K562 (cell line): ENCODE measurements around the gene CCDC159. TPM values are rescaled to one million over a fixed set of nuclear protein-coding genes. Genes with fewer than 3 reads are reported as not detected.

Source experiments
- CAMTA2 ChIP-seq: fragments of 250-450 bp; sonication (Bioruptor Pico); conservative IDR thresholded peaks from 2 replicates; pipeline ENCODE4 v1.5.1; 2022
- EGR1 ChIP-seq: fragments of 450-650 bp; conservative IDR thresholded peaks from 2 replicates; pipeline ENCODE4 v1.6.1; 2017; ENCODE audit warnings: mild to moderate bottlenecking
- EP300 ChIP-seq: IDR thresholded peaks from 2 replicates; pipeline ENCODE4 v1.6.1; 2012; ENCODE audit warnings: low read length, improper control_type of control experiment
- FOXK1 ChIP-seq: sonication (generic); formaldehyde crosslinking; IDR thresholded peaks from 2 replicates; pipeline ENCODE4 v1.8.0; 2022; ENCODE audit warnings: missing genetic modification reagents, mild to moderate bottlenecking, borderline replicate concordance
- FOXK2 ChIP-seq, 2 experiments: fragments of 450-650 bp; IDR thresholded peaks in 1 of 2; conservative IDR thresholded peaks in 1 of 2; 2 replicates each; pipeline ENCODE4 v1.6.1; 2016; ENCODE audit warnings: low read depth in 2 of 2, mild to moderate bottlenecking in 1 of 2
- HIVEP1 ChIP-seq: fragments of 250-450 bp; sonication (Bioruptor Pico); IDR thresholded peaks from 2 replicates; pipeline ENCODE4 v1.4.0; 2020; ENCODE audit warnings: mild to moderate bottlenecking
- HNRNPUL1 ChIP-seq: fragments of 200-400 bp; formaldehyde crosslinking; IDR thresholded peaks from 2 replicates; pipeline ENCODE4 v1.6.1; 2017; ENCODE audit warnings: low read length
- KDM2B ChIP-seq: fragments of 250-450 bp; sonication (Bioruptor Pico); IDR thresholded peaks from 2 replicates; pipeline ENCODE4 v1.8.0; 2021; ENCODE audit warnings: mild to moderate bottlenecking, moderate library complexity
- MED1 ChIP-seq: sonication (generic); formaldehyde crosslinking; IDR thresholded peaks from 2 replicates; pipeline ENCODE4 v1.8.1; 2023; ENCODE audit warnings: missing genetic modification reagents, borderline replicate concordance
- MXI1 ChIP-seq: IDR thresholded peaks from 2 replicates; pipeline ENCODE4 v1.6.1; 2011; ENCODE audit warnings: low read depth, mild to moderate bottlenecking, improper control_type of control experiment, low read length
- MYC ChIP-seq, 2 experiments: fragments of 250-450 bp in 1 of 2; sonication (Bioruptor Pico) in 1 of 2; IDR thresholded peaks; 2 replicates each; pipeline versions ENCODE4 v1.5.1 to v1.6.1; 2012 to 2021; ENCODE audit warnings: low read depth in 2 of 2, borderline replicate concordance in 1 of 2, improper control_type of control experiment in 1 of 2, low read length in 1 of 2, mild to moderate bottlenecking in 1 of 2, moderate library complexity in 1 of 2
- NCOA2 ChIP-seq, 2 experiments: fragments of 450-650 bp; IDR thresholded peaks; 2 replicates each; pipeline ENCODE4 v1.6.1; 2018; ENCODE audit warnings: mild to moderate bottlenecking in 2 of 2, moderate library complexity in 1 of 2; ENCODE audit not compliant: partially characterized antibody in 2 of 2
- NR3C1 ChIP-seq: sonication (generic); formaldehyde crosslinking; IDR thresholded peaks from 2 replicates; pipeline ENCODE4 v1.8.1; 2022; ENCODE audit warnings: missing genetic modification reagents
- PTTG1 ChIP-seq: fragments of 450-650 bp; IDR thresholded peaks from 2 replicates; pipeline ENCODE4 v1.6.1; 2016; ENCODE audit warnings: low read depth, mild to moderate bottlenecking, missing genetic modification characterization, missing compliant biosample characterization
- RBM34 ChIP-seq: fragments of 200-400 bp; formaldehyde crosslinking; IDR thresholded peaks from 2 replicates; pipeline ENCODE4 v1.6.1; 2018; ENCODE audit warnings: low read length, borderline replicate concordance; ENCODE audit not compliant: insufficient read depth
- ZBTB26 ChIP-seq: fragments of 450-650 bp; formaldehyde crosslinking; IDR thresholded peaks from 2 replicates; pipeline ENCODE4 v1.4.0; 2022; ENCODE audit warnings: missing genetic modification characterization
- ZBTB5 ChIP-seq: fragments of 450-650 bp; IDR thresholded peaks from 2 replicates; pipeline ENCODE4 v1.6.1; 2017; ENCODE audit warnings: antibody characterized with exemption
- ZFP30 ChIP-seq: fragments of 250-450 bp; sonication (Bioruptor Pico); IDR thresholded peaks from 2 replicates; pipeline ENCODE4 v1.8.0; 2022; ENCODE audit warnings: moderate library complexity, mild to moderate bottlenecking, inconsistent platforms, borderline replicate concordance
- ZNF121 ChIP-seq: sonication (generic); formaldehyde crosslinking; conservative IDR thresholded peaks from 2 replicates; pipeline ENCODE4 v1.8.0; 2022; ENCODE audit warnings: missing genetic modification reagents
- ZNF316 ChIP-seq: fragments of 450-650 bp; IDR thresholded peaks from 2 replicates; pipeline ENCODE4 v1.6.1; 2016
- ZNF584 ChIP-seq: fragments of 200-800 bp; sonication (Bioruptor generic); IDR thresholded peaks from 2 replicates; pipeline ENCODE4 v1.6.1; 2016; ENCODE audit warnings: low read depth, mild to moderate bottlenecking, missing genetic modification characterization, missing compliant biosample characterization
- ZNF586 ChIP-seq: fragments of 450-650 bp; formaldehyde crosslinking; conservative IDR thresholded peaks from 2 replicates; pipeline ENCODE4 v1.4.0; 2020; ENCODE audit warnings: mild to moderate bottlenecking, moderate library complexity
- polyA plus RNA-seq, 8 experiments: library from polyadenylated mRNA; depleted of rRNA in 4 of 8; stranded (reverse) in 5 of 8; unstranded in 3 of 8; fragments of >200 nt; fragmentation: Nextera tagmentation in 2 of 8; fragmentation: Illumina TruSeq in 1 of 8; extraction: Ambion mirVana in 2 of 8; extraction: Trizol in 1 of 8; gene quantifications; 2 replicates each; pipeline versions ENCODE4 v1.2.1 to v1.2.3, GENCODE V29; 2011 to 2014; ENCODE audit warnings: inconsistent platforms in 1 of 8, missing spikeins in 1 of 8
- total RNA-seq, 7 experiments: library from RNA; depleted of rRNA in 6 of 7; stranded (reverse); fragments of >200 nt in 6 of 7; fragmentation: Illumina TruSeq in 2 of 7; extraction: Trizol in 2 of 7; gene quantifications; 2 replicates each; pipeline versions ENCODE4 v1.2.1 to v1.2.3, GENCODE V29; 2011 to 2021; ENCODE audit warnings: low replicate concordance in 1 of 7
- TF ChIP-seq, protein P1 (sequence below): fragments of 200-800 bp; sonication (Bioruptor generic); IDR thresholded peaks from 2 replicates; pipeline ENCODE4 v1.6.1; 2017; ENCODE audit warnings: missing genetic modification characterization, missing compliant biosample characterization
- TF ChIP-seq, protein P2 (sequence below): fragments of 250-450 bp; sonication (Bioruptor Pico); IDR thresholded peaks from 2 replicates; pipeline ENCODE4 v1.8.0; 2022; ENCODE audit warnings: moderate library complexity, mild to moderate bottlenecking, inconsistent platforms

Gene CCDC159
- total and polyA plus RNA-seq, 9 of the 15 experiments (the other 6 are each of a cell fraction or from before 2014, with no cell fraction given) = 0.68 to 10.1 (median 4.7) TPM

- TF ChIP-seq MXI1 = no peak
- peak; percentile 72; the same call in 1 of the 2 replicates for TF ChIP-seq ZNF584 (CRISPR knock-in tag)
- no peak for TF ChIP-seq HIVEP1 (CRISPR knock-in tag)
- TF ChIP-seq ZBTB5 = no peak
- no peak for TF ChIP-seq ZNF586 (CRISPR knock-in tag)
- TF ChIP-seq MED1 (CRISPR knock-in tag) = no peak
- TF ChIP-seq, protein P1, sequence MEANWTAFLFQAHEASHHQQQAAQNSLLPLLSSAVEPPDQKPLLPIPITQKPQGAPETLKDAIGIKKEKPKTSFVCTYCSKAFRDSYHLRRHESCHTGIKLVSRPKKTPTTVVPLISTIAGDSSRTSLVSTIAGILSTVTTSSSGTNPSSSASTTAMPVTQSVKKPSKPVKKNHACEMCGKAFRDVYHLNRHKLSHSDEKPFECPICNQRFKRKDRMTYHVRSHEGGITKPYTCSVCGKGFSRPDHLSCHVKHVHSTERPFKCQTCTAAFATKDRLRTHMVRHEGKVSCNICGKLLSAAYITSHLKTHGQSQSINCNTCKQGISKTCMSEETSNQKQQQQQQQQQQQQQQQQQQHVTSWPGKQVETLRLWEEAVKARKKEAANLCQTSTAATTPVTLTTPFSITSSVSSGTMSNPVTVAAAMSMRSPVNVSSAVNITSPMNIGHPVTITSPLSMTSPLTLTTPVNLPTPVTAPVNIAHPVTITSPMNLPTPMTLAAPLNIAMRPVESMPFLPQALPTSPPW (CRISPR knock-in tag) = 0 out of 2 replicates have a peak, but pooled peaks have one; percentile 28
- no peak for TF ChIP-seq ZFP30
- TF ChIP-seq FOXK2 (conservative IDR thresholded peaks at IDR 0.05 in 1 of 2, IDR thresholded peaks at IDR 0.05 in 1 of 2; ENCODE audit: low read depth in 2 of 2) = 0 out of 4 replicates have a peak, but pooled peaks of 1 of the 2 experiments have one; percentile 40
- TF ChIP-seq, protein P2, sequence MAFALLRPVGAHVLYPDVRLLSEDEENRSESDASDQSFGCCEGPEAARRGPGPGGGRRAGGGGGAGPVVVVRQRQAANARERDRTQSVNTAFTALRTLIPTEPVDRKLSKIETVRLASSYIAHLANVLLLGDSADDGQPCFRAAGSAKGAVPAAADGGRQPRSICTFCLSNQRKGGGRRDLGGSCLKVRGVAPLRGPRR = no peak
- TF ChIP-seq FOXK1 = no peak
- no peak for TF ChIP-seq ZBTB26 (CRISPR knock-in tag)
- no peak for TF ChIP-seq RBM34
- no peak for TF ChIP-seq EP300
- no peak for TF ChIP-seq ZNF316
- no peak for TF ChIP-seq MYC (IDR thresholded peaks at IDR 0.05; ENCODE audit: low read depth, low read length)
- TF ChIP-seq MYC (CRISPR knock-in tag; IDR thresholded peaks at IDR 0.05; ENCODE audit: borderline replicate concordance, low read depth) = no peak
- no peak for TF ChIP-seq CAMTA2 (CRISPR knock-in tag)
- no peak for TF ChIP-seq HNRNPUL1
- no peak for TF ChIP-seq NR3C1 (CRISPR knock-in tag)
- no peak for TF ChIP-seq ZNF121 (CRISPR knock-in tag)
- TF ChIP-seq NCOA2 (IDR thresholded peaks at IDR 0.05; ENCODE audit: partially characterized antibody in 2 of 2) = no peak
- no peak for TF ChIP-seq PTTG1 (tag)
- no peak for TF ChIP-seq EGR1
- no peak for TF ChIP-seq KDM2B (CRISPR knock-in tag)
Observed at GRCh38 chr19:11377237-11377636, 30.9 kb downstream of the CCDC159 start (continued).
